ENCODE results near the gene DDR1.

DDR1 gene

DNA sequence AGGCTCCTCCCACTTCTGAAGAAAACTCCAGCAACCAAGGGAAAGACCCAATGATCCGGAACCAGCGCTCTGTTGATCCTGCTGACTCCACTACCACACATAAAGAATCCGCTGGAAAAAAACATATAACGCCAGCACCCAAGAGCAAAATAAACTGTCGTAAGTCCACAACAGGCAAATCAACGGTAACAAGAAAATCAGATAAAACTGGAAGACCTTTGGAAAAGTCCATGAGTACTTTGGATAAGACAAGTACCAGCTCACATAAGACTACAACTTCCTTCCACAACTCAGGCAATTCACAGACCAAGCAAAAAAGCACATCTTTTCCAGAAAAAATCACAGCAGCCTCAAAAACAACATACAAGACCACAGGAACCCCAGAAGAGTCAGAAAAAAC, 64.5 kb downstream of the DDR1 start:
- H3K36me3 Mint-ChIP-seq = peaks cover 10% of the 10 kb centered on the region
- peaks cover 4% of the 10 kb centered on the region for H3K4me1 Mint-ChIP-seq (ENCODE audit: low read depth)

More for the DNA sequence above, 64.5 kb downstream of the DDR1 start:
- Mint-ChIP-seq H3K9me3 (ENCODE audit: low read depth) (no peaks in the 10 kb centered on the region), H3K27me3 (peaks cover 9% of the 10 kb centered on the region), H3K27ac (no peak overlapping the region), H3K4me3 (no peak overlapping the region)

All from activated naive CD8-positive, alpha-beta T cell (primary cell).